CD14-positive monocyte (primary cell): ENCODE data around the gene PHACTR3. TPM values are rescaled to one million over a fixed set of nuclear protein-coding genes. Genes with fewer than 3 reads are reported as not detected.

Experiments used
- DNase-seq, 3 donors: peaks; one replicate each; pipeline ENCODE4 v3.0.0-alpha.2; 2011 to 2022
- H2AFZ ChIP-seq: 2 replicates; pipeline ENCODE4 v1.6.0; 2012; ENCODE audit warnings: mild to moderate bottlenecking, low read depth, low read length, inconsistent platforms; ENCODE audit not compliant: insufficient read depth, poor library complexity, severe bottlenecking
- H3K27ac ChIP-seq, 2 donors: 1 replicate in 1 of 2; 2 replicates in 1 of 2; pipeline ENCODE4 v1.5.1; 2012 to 2013; ENCODE audit warnings: low read length in 2 of 2, control low read depth in 1 of 2, inconsistent platforms in 1 of 2, low read depth in 1 of 2, mild to moderate bottlenecking in 1 of 2
- H3K27me3 ChIP-seq, 2 donors: one replicate each; pipeline versions ENCODE4 v1.6.0 to v1.6.1; 2011 to 2013; ENCODE audit warnings: low read length in 2 of 2; ENCODE audit not compliant: control insufficient read depth in 2 of 2, insufficient read depth in 2 of 2
- H3K36me3 ChIP-seq, 2 donors: replicated peaks in 1 of 2; 1 replicate in 1 of 2; 2 replicates in 1 of 2; pipeline versions ENCODE4 v1.5.1 to v1.6.1; 2012 to 2013; ENCODE audit warnings: low read length in 2 of 2, control low read depth in 1 of 2, inconsistent platforms in 1 of 2, mild to moderate bottlenecking in 1 of 2; ENCODE audit not compliant: insufficient read depth in 2 of 2, control insufficient read depth in 1 of 2
- H3K4me1 ChIP-seq, 2 donors: 1 replicate in 1 of 2; 2 replicates in 1 of 2; pipeline versions ENCODE4 v1.5.1 to v1.6.1; 2012 to 2013; ENCODE audit warnings: low read length in 2 of 2, control low read depth in 1 of 2, inconsistent platforms in 1 of 2, mild to moderate bottlenecking in 1 of 2, moderate library complexity in 1 of 2; ENCODE audit not compliant: insufficient read depth in 2 of 2, control insufficient read depth in 1 of 2
- H3K4me2 ChIP-seq: replicated peaks from 2 replicates; pipeline ENCODE3; 2012; ENCODE audit warnings: low read length, moderate library complexity, mild to moderate bottlenecking; ENCODE audit not compliant: poor library complexity, severe bottlenecking; ENCODE audit errors: extremely low read depth
- H3K4me3 ChIP-seq, 3 experiments: fragments of 200-600 bp in 1 of 3; sonication (generic) in 1 of 3; replicated peaks in 1 of 3; 1 replicate in 2 of 3; 2 replicates in 1 of 3; pipeline ENCODE4 v1.5.1; 2011 to 2013; ENCODE audit warnings: low read length in 3 of 3, mild to moderate bottlenecking in 3 of 3, control low read depth in 2 of 3, low read depth in 2 of 3, inconsistent platforms in 1 of 3, moderate library complexity in 1 of 3
- H3K79me2 ChIP-seq: 2 replicates; pipeline ENCODE4 v1.6.0; 2012; ENCODE audit warnings: mild to moderate bottlenecking, control low read depth, inconsistent platforms, low read length, moderate library complexity; ENCODE audit not compliant: insufficient read depth
- H3K9ac ChIP-seq: 2 replicates; pipeline ENCODE4 v1.6.0; 2017; ENCODE audit warnings: low read length, mild to moderate bottlenecking; ENCODE audit not compliant: insufficient read depth, poor library complexity, severe bottlenecking
- H3K9me3 ChIP-seq, 2 donors: replicated peaks in 1 of 2; 1 replicate in 1 of 2; 2 replicates in 1 of 2; pipeline versions ENCODE4 v1.5.1 to v1.6.1; 2012 to 2013; ENCODE audit warnings: low read length in 2 of 2, control low read depth in 1 of 2; ENCODE audit not compliant: control insufficient read depth in 1 of 2, insufficient read depth in 1 of 2
- H4K20me1 ChIP-seq: 2 replicates; pipeline ENCODE4 v1.6.0; 2012; ENCODE audit warnings: mild to moderate bottlenecking, low read length, control low read depth, moderate library complexity; ENCODE audit not compliant: insufficient read depth
- H3K27ac Mint-ChIP-seq, 7 donors: one replicate each; pipeline ENCODE4 v1.8.0; 2020; ENCODE audit warnings: mild to moderate bottlenecking in 7 of 7, mixed read lengths in 7 of 7, moderate library complexity in 6 of 7, inconsistent platforms in 2 of 7
- H3K27me3 Mint-ChIP-seq, 3 donors: one replicate each; pipeline ENCODE4 v1.8.0; 2021 to 2022; ENCODE audit warnings: low read depth in 3 of 3, mild to moderate bottlenecking in 3 of 3, mixed read lengths in 3 of 3, moderate library complexity in 3 of 3, inconsistent platforms in 1 of 3
- H3K36me3 Mint-ChIP-seq, 2 donors: one replicate each; pipeline ENCODE4 v1.8.0; 2020; ENCODE audit warnings: mixed read lengths in 2 of 2, inconsistent platforms in 1 of 2, mild to moderate bottlenecking in 1 of 2
- H3K4me1 Mint-ChIP-seq: one replicate; pipeline ENCODE4 v1.8.0; 2020; ENCODE audit warnings: mild to moderate bottlenecking, mixed read lengths
- H3K4me3 Mint-ChIP-seq, 2 donors: one replicate each; pipeline ENCODE4 v1.8.0; 2020; ENCODE audit warnings: mild to moderate bottlenecking in 2 of 2, mixed read lengths in 2 of 2, moderate library complexity in 1 of 2
- H3K9me3 Mint-ChIP-seq, 7 donors: one replicate each; pipeline ENCODE4 v1.8.0; 2020 to 2022; ENCODE audit warnings: mixed read lengths in 7 of 7, mild to moderate bottlenecking in 6 of 7, moderate library complexity in 6 of 7, inconsistent platforms in 2 of 7
- WGBS: methylation state at CpG from one replicate; pipeline ENCODE4 v1.1.5; 2013; ENCODE audit warnings: missing lambda C conversion rate; ENCODE audit not compliant: insufficient coverage; 5-methylcytosine and 5-hydroxymethylcytosine counted together
- intact Hi-C, 2 donors: fragments of 100-400 bp; cut with micrococcal nuclease; formaldehyde crosslinking; loops; one replicate each; pipeline versions ENCODE4 v1.15.0 to v1.15.1; 2023
- polyA plus RNA-seq, 3 donors: library from polyadenylated mRNA; depleted of rRNA in 1 of 3; unstranded in 2 of 3; stranded (reverse) in 1 of 3; fragments of 300-500 nt in 2 of 3; fragments of >200 nt in 1 of 3; fragmentation: Illumina TruSeq in 2 of 3; gene quantifications; 1 replicate in 2 of 3; 2 replicates in 1 of 3; pipeline ENCODE4 v1.2.3, GENCODE V29; 2012 to 2021
- small RNA-seq: library from RNA; depleted of rRNA; stranded (forward); fragments of <200 nt; gene quantifications from one replicate; pipeline ENCODE3, GENCODE V24; 2012; ENCODE audit warnings: low read depth; ENCODE audit not compliant: insufficient read length
- TF ChIP-seq, protein P1 (sequence below): fragments of 200-600 bp; IDR thresholded peaks from one replicate; pipeline ENCODE4 v1.8.0; 2022; ENCODE audit warnings: antibody characterized with exemption, mild to moderate bottlenecking

Gene PHACTR3
- polyA plus RNA-seq, 3 donors: 0.11 to 0.17 TPM; not detected in 1

DNA sequence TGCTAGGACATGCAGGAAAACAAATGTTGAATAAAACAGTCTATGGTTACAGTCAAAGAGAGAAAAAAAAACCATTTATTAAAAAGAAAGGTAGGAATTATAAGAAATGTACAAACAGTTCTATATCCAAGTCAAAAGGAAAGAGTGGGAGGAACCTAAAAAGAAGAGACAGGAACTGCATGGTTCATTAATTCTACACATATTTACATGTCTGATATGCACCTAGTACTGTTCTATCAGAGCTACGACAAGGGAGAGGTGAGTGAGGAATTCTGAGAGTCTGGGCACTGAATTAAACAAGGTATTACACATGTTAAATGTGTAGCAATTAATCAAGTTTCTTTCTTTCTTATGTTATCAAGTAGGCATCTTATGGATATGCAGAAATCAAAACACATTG lies 287.2 kb downstream of the PHACTR3 start:
- Histone ChIP-seq H3K27ac (no peak overlapping the region), H3K4me1 (no peaks in the 10 kb centered on the region), H2AFZ (no peak overlapping the region), H3K9ac (no peak overlapping the region), H4K20me1 (no peaks in the 10 kb centered on the region), H3K4me2 (no peak overlapping the region), H3K79me2 (no peaks in the 10 kb centered on the region), H3K36me3 (no peaks in the 10 kb centered on the region), H3K9me3 (no peaks in the 10 kb centered on the region), H3K27me3 (peaks cover 2 to 6% of the 10 kb centered on the region in 2 donors), H3K4me3 (no peak overlapping the region)
- H3K4me1 Mint-ChIP-seq: no peaks in the 10 kb centered on the region
- no peak overlapping the region for H3K4me3 Mint-ChIP-seq
- peaks cover 0 to 2% (median 0%) of the 10 kb centered on the region in 7 donors for H3K9me3 Mint-ChIP-seq
- intact Hi-C loops: no loop called here
- peaks cover 0 to 10% (median 10%) of the 10 kb centered on the region in 3 donors for H3K27me3 Mint-ChIP-seq
- H3K36me3 Mint-ChIP-seq: peaks cover 0 to 2% of the 10 kb centered on the region in 2 donors
- no peak overlapping the region for H3K27ac Mint-ChIP-seq
- WGBS: no CpG with 5 or more reads among the region's 1 CpG
- TF ChIP-seq, protein P1, sequence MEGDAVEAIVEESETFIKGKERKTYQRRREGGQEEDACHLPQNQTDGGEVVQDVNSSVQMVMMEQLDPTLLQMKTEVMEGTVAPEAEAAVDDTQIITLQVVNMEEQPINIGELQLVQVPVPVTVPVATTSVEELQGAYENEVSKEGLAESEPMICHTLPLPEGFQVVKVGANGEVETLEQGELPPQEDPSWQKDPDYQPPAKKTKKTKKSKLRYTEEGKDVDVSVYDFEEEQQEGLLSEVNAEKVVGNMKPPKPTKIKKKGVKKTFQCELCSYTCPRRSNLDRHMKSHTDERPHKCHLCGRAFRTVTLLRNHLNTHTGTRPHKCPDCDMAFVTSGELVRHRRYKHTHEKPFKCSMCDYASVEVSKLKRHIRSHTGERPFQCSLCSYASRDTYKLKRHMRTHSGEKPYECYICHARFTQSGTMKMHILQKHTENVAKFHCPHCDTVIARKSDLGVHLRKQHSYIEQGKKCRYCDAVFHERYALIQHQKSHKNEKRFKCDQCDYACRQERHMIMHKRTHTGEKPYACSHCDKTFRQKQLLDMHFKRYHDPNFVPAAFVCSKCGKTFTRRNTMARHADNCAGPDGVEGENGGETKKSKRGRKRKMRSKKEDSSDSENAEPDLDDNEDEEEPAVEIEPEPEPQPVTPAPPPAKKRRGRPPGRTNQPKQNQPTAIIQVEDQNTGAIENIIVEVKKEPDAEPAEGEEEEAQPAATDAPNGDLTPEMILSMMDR: no peak
- no peak for DNase-seq

DNA sequence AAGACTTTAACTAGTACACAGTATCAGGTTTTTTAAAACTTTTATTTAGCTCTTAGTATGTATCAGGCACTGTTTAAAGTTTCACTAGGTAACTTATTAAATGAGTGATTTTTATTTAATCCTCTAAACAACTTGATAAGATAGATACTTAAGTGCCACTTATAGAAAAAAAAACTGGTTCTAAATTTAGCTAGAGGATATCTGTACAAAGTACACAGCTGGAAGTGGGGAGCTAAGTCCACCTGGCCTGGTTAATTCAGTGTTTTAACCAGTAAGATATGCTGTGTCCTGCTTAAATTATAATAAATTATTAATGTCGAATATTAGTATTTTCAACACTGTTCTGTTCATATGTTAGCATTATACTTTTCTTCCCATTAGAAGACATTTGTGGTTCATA lies 291.6 kb downstream of the PHACTR3 start:
- Histone ChIP-seq H3K36me3 (no peaks in the 10 kb centered on the region), H3K9me3 (no peaks in the 10 kb centered on the region), H3K27ac (no peak overlapping the region), H3K4me3 (no peak overlapping the region), H3K4me1 (no peaks in the 10 kb centered on the region), H3K27me3 (peaks cover 2 to 10% of the 10 kb centered on the region in 2 donors), H3K79me2 (no peaks in the 10 kb centered on the region), H4K20me1 (no peaks in the 10 kb centered on the region), H3K4me2 (no peak overlapping the region), H2AFZ (no peak overlapping the region), H3K9ac (no peak overlapping the region)
- H3K36me3 Mint-ChIP-seq: peaks cover 0 to 2% of the 10 kb centered on the region in 2 donors
- H3K4me3 Mint-ChIP-seq: no peak overlapping the region
- DNase-seq: no peak
- H3K9me3 Mint-ChIP-seq: peaks cover 0 to 4% (median 0%) of the 10 kb centered on the region in 7 donors
- peaks cover 7 to 15% (median 9%) of the 10 kb centered on the region in 3 donors for H3K27me3 Mint-ChIP-seq
- intact Hi-C loops: no loop called here
- TF ChIP-seq, protein P1: no peak
- no peak overlapping the region for H3K27ac Mint-ChIP-seq
- H3K4me1 Mint-ChIP-seq: no peaks in the 10 kb centered on the region
- no CpG with 5 or more reads among the region's 1 CpG for WGBS

Small RNA genes within 50 kb of the gene (small RNA-seq; reads per million reads assigned to genes)
- not detected for gene RNU7-141P
